HepG2 (cell line): ENCODE results near the gene PTPRCAP. TPM values are rescaled to one million over a fixed set of nuclear protein-coding genes. Genes with fewer than 3 reads are reported as not detected.

Experiments used
- ATF7 ChIP-seq, 2 experiments: fragments of 450-650 bp in 1 of 2; sonication (generic) in 1 of 2; formaldehyde crosslinking in 1 of 2; IDR thresholded peaks; 2 replicates each; pipeline versions ENCODE4 v1.4.0 to v1.6.1; 2016 to 2020; ENCODE audit warnings: antibody characterized with exemption in 1 of 2, mild to moderate bottlenecking in 1 of 2, missing genetic modification reagents in 1 of 2
- ELF1 ChIP-seq: sonication (generic); formaldehyde crosslinking; IDR thresholded peaks from 2 replicates; pipeline ENCODE4 v1.4.0; 2020; ENCODE audit warnings: missing genetic modification reagents
- ERF ChIP-seq: IDR thresholded peaks from 2 replicates; pipeline ENCODE4 v1.6.1; 2018; ENCODE audit warnings: missing biosample characterization, missing genetic modification reagents
- NCOA1 ChIP-seq: sonication (generic); formaldehyde crosslinking; IDR thresholded peaks from 2 replicates; pipeline ENCODE4 v1.9.0; 2021; ENCODE audit warnings: missing genetic modification reagents
- NFRKB ChIP-seq: fragments of 450-650 bp; IDR thresholded peaks from 2 replicates; pipeline ENCODE4 v1.6.1; 2017
- PHF8 ChIP-seq: sonication (generic); formaldehyde crosslinking; IDR thresholded peaks from 2 replicates; pipeline ENCODE4 v1.5.0; 2020; ENCODE audit warnings: missing genetic modification reagents
- PLRG1 ChIP-seq: fragments of 450-650 bp; conservative IDR thresholded peaks from 2 replicates; pipeline ENCODE4 v1.6.1; 2016
- RXRA ChIP-seq: sonication (generic); formaldehyde crosslinking; IDR thresholded peaks from 2 replicates; pipeline ENCODE4 v1.5.1; 2020; ENCODE audit warnings: missing genetic modification reagents
- SMAD3 ChIP-seq: sonication (generic); formaldehyde crosslinking; IDR thresholded peaks from 2 replicates; pipeline ENCODE4 v1.4.0; 2020; ENCODE audit warnings: missing genetic modification reagents
- SUZ12 ChIP-seq: fragments of 150-350 bp; IDR thresholded peaks from 2 replicates; pipeline ENCODE4 v1.6.1; 2014; ENCODE audit warnings: low read depth, low read length
- TBP ChIP-seq: sonication (generic); formaldehyde crosslinking; IDR thresholded peaks from 2 replicates; pipeline ENCODE4 v1.5.0; 2020; ENCODE audit warnings: missing genetic modification reagents
- ZFP82 ChIP-seq: sonication (generic); formaldehyde crosslinking; IDR thresholded peaks from 2 replicates; pipeline ENCODE4 v1.5.1; 2020; ENCODE audit warnings: mild to moderate bottlenecking, missing genetic modification reagents, borderline replicate concordance
- ZNF30 ChIP-seq: sonication (generic); formaldehyde crosslinking; IDR thresholded peaks from 2 replicates; pipeline ENCODE4 v1.5.0; 2020; ENCODE audit warnings: mild to moderate bottlenecking, missing genetic modification reagents
- ZNF768 ChIP-seq: sonication (generic); formaldehyde crosslinking; IDR thresholded peaks from 2 replicates; pipeline ENCODE4 v1.4.0; 2020; ENCODE audit warnings: missing genetic modification reagents
- polyA plus RNA-seq, 8 experiments: library from polyadenylated mRNA; depleted of rRNA in 3 of 8; stranded (reverse) in 7 of 8; unstranded in 1 of 8; fragments of >200 nt; fragmentation: Illumina TruSeq in 4 of 8; extraction: Trizol in 4 of 8; gene quantifications; 2 replicates each; pipeline versions ENCODE4 v1.2.1 to v1.2.3, GENCODE V29; 2011 to 2016; ENCODE audit warnings: low read depth in 4 of 8, missing spikeins in 1 of 8, mixed read lengths in 1 of 8; ENCODE audit not compliant: insufficient read depth in 1 of 8
- total RNA-seq, 5 experiments: library from RNA; depleted of rRNA; stranded (reverse); fragments of >200 nt; fragmentation: Illumina TruSeq; extraction: Trizol; gene quantifications; 2 replicates each; pipeline ENCODE4 v1.2.3, GENCODE V29; 2016; ENCODE audit warnings: low read depth in 1 of 5
- TF ChIP-seq, protein P1 (sequence below): sonication (generic); formaldehyde crosslinking; IDR thresholded peaks from 2 replicates; pipeline ENCODE4 v1.5.1; 2020; ENCODE audit warnings: missing genetic modification reagents, mild to moderate bottlenecking, borderline replicate concordance
- TF ChIP-seq, protein P2 (sequence below): sonication (generic); formaldehyde crosslinking; IDR thresholded peaks from 2 replicates; pipeline ENCODE4 v1.4.0; 2020; ENCODE audit warnings: missing genetic modification reagents
- TF ChIP-seq, protein P3 (sequence below): sonication (generic); formaldehyde crosslinking; conservative IDR thresholded peaks from 2 replicates; pipeline ENCODE4 v1.4.0; 2020; ENCODE audit warnings: missing genetic modification reagents
- TF ChIP-seq, protein P4 (sequence below): sonication (generic); formaldehyde crosslinking; IDR thresholded peaks from 2 replicates; pipeline ENCODE4 v1.9.0; 2021; ENCODE audit warnings: missing genetic modification reagents, mild to moderate bottlenecking, borderline replicate concordance
- TF ChIP-seq, protein P5 (sequence below): IDR thresholded peaks from 2 replicates; pipeline ENCODE4 v1.6.1; 2012; ENCODE audit warnings: low read depth, low read length, improper control_type of control experiment
- TF ChIP-seq, protein P6 (sequence below): sonication (generic); formaldehyde crosslinking; IDR thresholded peaks from 2 replicates; pipeline ENCODE4 v1.4.0; 2020; ENCODE audit warnings: mild to moderate bottlenecking, low read depth, missing genetic modification reagents

The PTPRCAP gene
- total and polyA plus RNA-seq, 2 of the 13 experiments (the other 11 are each of a cell fraction or from before 2014, with no cell fraction given) = 0.60 to 0.70 TPM

- TF ChIP-seq, protein P1, sequence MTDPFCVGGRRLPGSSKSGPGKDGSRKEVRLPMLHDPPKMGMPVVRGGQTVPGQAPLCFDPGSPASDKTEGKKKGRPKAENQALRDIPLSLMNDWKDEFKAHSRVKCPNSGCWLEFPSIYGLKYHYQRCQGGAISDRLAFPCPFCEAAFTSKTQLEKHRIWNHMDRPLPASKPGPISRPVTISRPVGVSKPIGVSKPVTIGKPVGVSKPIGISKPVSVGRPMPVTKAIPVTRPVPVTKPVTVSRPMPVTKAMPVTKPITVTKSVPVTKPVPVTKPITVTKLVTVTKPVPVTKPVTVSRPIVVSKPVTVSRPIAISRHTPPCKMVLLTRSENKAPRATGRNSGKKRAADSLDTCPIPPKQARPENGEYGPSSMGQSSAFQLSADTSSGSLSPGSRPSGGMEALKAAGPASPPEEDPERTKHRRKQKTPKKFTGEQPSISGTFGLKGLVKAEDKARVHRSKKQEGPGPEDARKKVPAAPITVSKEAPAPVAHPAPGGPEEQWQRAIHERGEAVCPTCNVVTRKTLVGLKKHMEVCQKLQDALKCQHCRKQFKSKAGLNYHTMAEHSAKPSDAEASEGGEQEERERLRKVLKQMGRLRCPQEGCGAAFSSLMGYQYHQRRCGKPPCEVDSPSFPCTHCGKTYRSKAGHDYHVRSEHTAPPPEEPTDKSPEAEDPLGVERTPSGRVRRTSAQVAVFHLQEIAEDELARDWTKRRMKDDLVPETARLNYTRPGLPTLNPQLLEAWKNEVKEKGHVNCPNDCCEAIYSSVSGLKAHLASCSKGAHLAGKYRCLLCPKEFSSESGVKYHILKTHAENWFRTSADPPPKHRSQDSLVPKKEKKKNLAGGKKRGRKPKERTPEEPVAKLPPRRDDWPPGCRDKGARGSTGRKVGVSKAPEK = no peak
- TF ChIP-seq SMAD3 (CRISPR knock-in tag) = no peak; the same call in 1 of the 2 replicates
- peak; percentile 49; the same call in 1 of the 2 replicates for TF ChIP-seq ELF1 (CRISPR knock-in tag)
- TF ChIP-seq, protein P2, sequence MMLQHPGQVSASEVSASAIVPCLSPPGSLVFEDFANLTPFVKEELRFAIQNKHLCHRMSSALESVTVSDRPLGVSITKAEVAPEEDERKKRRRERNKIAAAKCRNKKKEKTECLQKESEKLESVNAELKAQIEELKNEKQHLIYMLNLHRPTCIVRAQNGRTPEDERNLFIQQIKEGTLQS (CRISPR knock-in tag) = peak; percentile 92
- no peak for TF ChIP-seq PHF8 (CRISPR knock-in tag)
- no peak for TF ChIP-seq NCOA1
- no peak for TF ChIP-seq SUZ12
- TF ChIP-seq, protein P3, sequence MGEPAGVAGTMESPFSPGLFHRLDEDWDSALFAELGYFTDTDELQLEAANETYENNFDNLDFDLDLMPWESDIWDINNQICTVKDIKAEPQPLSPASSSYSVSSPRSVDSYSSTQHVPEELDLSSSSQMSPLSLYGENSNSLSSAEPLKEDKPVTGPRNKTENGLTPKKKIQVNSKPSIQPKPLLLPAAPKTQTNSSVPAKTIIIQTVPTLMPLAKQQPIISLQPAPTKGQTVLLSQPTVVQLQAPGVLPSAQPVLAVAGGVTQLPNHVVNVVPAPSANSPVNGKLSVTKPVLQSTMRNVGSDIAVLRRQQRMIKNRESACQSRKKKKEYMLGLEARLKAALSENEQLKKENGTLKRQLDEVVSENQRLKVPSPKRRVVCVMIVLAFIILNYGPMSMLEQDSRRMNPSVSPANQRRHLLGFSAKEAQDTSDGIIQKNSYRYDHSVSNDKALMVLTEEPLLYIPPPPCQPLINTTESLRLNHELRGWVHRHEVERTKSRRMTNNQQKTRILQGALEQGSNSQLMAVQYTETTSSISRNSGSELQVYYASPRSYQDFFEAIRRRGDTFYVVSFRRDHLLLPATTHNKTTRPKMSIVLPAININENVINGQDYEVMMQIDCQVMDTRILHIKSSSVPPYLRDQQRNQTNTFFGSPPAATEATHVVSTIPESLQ (CRISPR knock-in tag) = no peak
- TF ChIP-seq, protein P4, sequence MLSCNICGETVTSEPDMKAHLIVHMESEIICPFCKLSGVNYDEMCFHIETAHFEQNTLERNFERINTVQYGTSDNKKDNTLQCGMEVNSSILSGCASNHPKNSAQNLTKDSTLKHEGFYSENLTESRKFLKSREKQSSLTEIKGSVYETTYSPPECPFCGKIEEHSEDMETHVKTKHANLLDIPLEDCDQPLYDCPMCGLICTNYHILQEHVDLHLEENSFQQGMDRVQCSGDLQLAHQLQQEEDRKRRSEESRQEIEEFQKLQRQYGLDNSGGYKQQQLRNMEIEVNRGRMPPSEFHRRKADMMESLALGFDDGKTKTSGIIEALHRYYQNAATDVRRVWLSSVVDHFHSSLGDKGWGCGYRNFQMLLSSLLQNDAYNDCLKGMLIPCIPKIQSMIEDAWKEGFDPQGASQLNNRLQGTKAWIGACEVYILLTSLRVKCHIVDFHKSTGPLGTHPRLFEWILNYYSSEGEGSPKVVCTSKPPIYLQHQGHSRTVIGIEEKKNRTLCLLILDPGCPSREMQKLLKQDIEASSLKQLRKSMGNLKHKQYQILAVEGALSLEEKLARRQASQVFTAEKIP (CRISPR knock-in tag) = no peak
- TF ChIP-seq ERF = no peak
- TF ChIP-seq NFRKB = no peak
- no peak for TF ChIP-seq PLRG1
- no peak for TF ChIP-seq ZNF30 (CRISPR knock-in tag)
- TF ChIP-seq, protein P5, sequence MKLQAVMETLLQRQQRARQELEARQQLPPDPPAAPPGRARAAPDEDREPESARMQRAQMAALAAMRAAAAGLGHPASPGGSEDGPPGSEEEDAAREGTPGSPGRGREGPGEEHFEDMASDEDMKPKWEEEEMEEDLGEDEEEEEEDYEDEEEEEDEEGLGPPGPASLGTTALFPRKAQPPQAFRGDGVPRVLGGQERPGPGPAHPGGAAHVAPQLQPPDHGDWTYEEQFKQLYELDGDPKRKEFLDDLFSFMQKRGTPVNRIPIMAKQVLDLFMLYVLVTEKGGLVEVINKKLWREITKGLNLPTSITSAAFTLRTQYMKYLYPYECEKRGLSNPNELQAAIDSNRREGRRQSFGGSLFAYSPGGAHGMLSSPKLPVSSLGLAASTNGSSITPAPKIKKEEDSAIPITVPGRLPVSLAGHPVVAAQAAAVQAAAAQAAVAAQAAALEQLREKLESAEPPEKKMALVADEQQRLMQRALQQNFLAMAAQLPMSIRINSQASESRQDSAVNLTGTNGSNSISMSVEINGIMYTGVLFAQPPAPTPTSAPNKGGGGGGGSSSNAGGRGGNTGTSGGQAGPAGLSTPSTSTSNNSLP = no peak
- TF ChIP-seq RXRA (CRISPR knock-in tag) = peak; percentile 60
- no peak for TF ChIP-seq ZNF768 (CRISPR knock-in tag)
- TF ChIP-seq, protein P6, sequence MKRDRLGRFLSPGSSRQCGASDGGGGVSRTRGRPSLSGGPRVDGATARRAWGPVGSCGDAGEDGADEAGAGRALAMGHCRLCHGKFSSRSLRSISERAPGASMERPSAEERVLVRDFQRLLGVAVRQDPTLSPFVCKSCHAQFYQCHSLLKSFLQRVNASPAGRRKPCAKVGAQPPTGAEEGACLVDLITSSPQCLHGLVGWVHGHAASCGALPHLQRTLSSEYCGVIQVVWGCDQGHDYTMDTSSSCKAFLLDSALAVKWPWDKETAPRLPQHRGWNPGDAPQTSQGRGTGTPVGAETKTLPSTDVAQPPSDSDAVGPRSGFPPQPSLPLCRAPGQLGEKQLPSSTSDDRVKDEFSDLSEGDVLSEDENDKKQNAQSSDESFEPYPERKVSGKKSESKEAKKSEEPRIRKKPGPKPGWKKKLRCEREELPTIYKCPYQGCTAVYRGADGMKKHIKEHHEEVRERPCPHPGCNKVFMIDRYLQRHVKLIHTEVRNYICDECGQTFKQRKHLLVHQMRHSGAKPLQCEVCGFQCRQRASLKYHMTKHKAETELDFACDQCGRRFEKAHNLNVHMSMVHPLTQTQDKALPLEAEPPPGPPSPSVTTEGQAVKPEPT (CRISPR knock-in tag) = no peak
- no peak for TF ChIP-seq ATF7 (IDR thresholded peaks at IDR 0.05)
- TF ChIP-seq ATF7 (CRISPR knock-in tag; IDR thresholded peaks at IDR 0.05) = no peak
- no peak for TF ChIP-seq ZFP82 (CRISPR knock-in tag)
- TF ChIP-seq TBP = no peak
Observed at GRCh38 chr11:67463680-67464410, 26.4 kb upstream of the PTPRCAP start (continued).
